Activated CD4-positive, alpha-beta T cell treated with anti-CD3 and anti-CD28 coated beads, Interleukin-2, amount 50 U/mL, for 4 hours (primary cell): ENCODE measurements around the gene KRTAP10-9.
"Not testable (repeated sequence)": the region's sequence is repeated elsewhere in the genome, so short reads cannot be mapped to it uniquely, and the experiment has no call there.

Experiments
- DNase-seq, 2 experiments: peaks; one replicate each; pipeline ENCODE4 v3.0.0-alpha.2; 2020

The KRTAP10-9 gene

GRCh38 chr21:44626673-44627143 lies at the start of gene KRTAP10-9:
KRTAP10-9 (plus strand) TSS chr21:44627093; CDS start chr21:44627172, 79 bp downstream.
- DNase-seq: no peak

GRCh38 chr21:44578371-44579055 lies 48.4 kb upstream of the KRTAP10-9 start:
- DNase-seq: no peak

GRCh38 chr21:44579056-44579832 lies 47.6 kb upstream of the KRTAP10-9 start:
- no peak for DNase-seq

GRCh38 chr21:44579833-44580144 lies 47.1 kb upstream of the KRTAP10-9 start:
- no peak for DNase-seq

GRCh38 chr21:44580231-44580821 lies 46.6 kb upstream of the KRTAP10-9 start, which contains the start of gene KRTAP10-5:
KRTAP10-5 (minus strand) TSS chr21:44580604; CDS start chr21:44580578, 26 bp downstream.
- DNase-seq: not testable (repeated sequence)

GRCh38 chr21:44581158-44581557 lies 45.7 kb upstream of the KRTAP10-9 start:
- no peak for DNase-seq

GRCh38 chr21:44582055-44582454 lies 44.8 kb upstream of the KRTAP10-9 start:
- no peak for DNase-seq

GRCh38 chr21:44583089-44583799 lies 43.6 kb upstream of the KRTAP10-9 start:
- DNase-seq: no peak

- peak; percentile 21 to 34 for DNase-seq
These were observed 43.1 kb upstream of the KRTAP10-9 start for GRCh38 chr21:44583800-44584147.

- DNase-seq: no peak
These were observed 41.0 kb upstream of the KRTAP10-9 start for GRCh38 chr21:44585892-44586291.

GRCh38 chr21:44589094-44589493 lies 37.8 kb upstream of the KRTAP10-9 start:
- no peak for DNase-seq

GRCh38 chr21:44589586-44590305 lies 37.1 kb upstream of the KRTAP10-9 start:
- DNase-seq: no peak

- DNase-seq: no peak
These were observed 36.6 kb upstream of the KRTAP10-9 start for GRCh38 chr21:44590311-44590721.

- DNase-seq: not testable (repeated sequence)
These were observed 35.7 kb upstream of the KRTAP10-9 start for GRCh38 chr21:44590897-44591800.

- DNase-seq: not testable (repeated sequence)
These were observed 35.1 kb upstream of the KRTAP10-9 start for GRCh38 chr21:44591801-44592130.

- no peak for DNase-seq
These were observed 34.2 kb upstream of the KRTAP10-9 start, which contains the start of gene KRTAP10-6 for GRCh38 chr21:44592446-44593311. KRTAP10-6 (minus strand) TSS chr21:44592505; CDS start chr21:44592484, 21 bp downstream.

GRCh38 chr21:44593598-44594405 lies 33.1 kb upstream of the KRTAP10-9 start:
- DNase-seq: no peak

GRCh38 chr21:44594406-44594916 lies 32.4 kb upstream of the KRTAP10-9 start:
- no peak for DNase-seq

GRCh38 chr21:44595524-44595923 lies 31.4 kb upstream of the KRTAP10-9 start:
- no peak for DNase-seq
